GM12874 (cell line): Measurements from ENCODE around the gene SCN5A.

Experiments used
- CTCF ChIP-seq: IDR thresholded peaks from 2 replicates; pipeline ENCODE4 v1.5.1; 2011; ENCODE audit warnings: low read depth, mild to moderate bottlenecking, control low read depth, low read length, moderate library complexity; ENCODE audit not compliant: insufficient read depth

Gene SCN5A

GRCh38 chr3:38614651-38615352 is 34.7 kb downstream of the SCN5A start:
- TF ChIP-seq CTCF = no peak

GRCh38 chr3:38614091-38614490 is 35.4 kb downstream of the SCN5A start:
- TF ChIP-seq CTCF = no peak

- TF ChIP-seq CTCF = no peak
Measured at GRCh38 chr3:38613426-38613825, 36.1 kb downstream of the SCN5A start.

- TF ChIP-seq CTCF = no peak
Measured at GRCh38 chr3:38611866-38612265, 37.6 kb downstream of the SCN5A start.

- no peak for TF ChIP-seq CTCF
Measured at GRCh38 chr3:38610934-38611333, 38.6 kb downstream of the SCN5A start.

GRCh38 chr3:38610436-38610835 is 39.1 kb downstream of the SCN5A start:
- TF ChIP-seq CTCF = no peak

- no peak for TF ChIP-seq CTCF
Measured at GRCh38 chr3:38609386-38610111, 39.9 kb downstream of the SCN5A start.
